GM18861 (cell line): ENCODE results near the gene PAQR8.

Experiments
- ATAC-seq: cut with Tn5 transposase; IDR thresholded peaks from one replicate; pipeline ENCODE4 v1.9.1; 2021; ENCODE audit not compliant: unreplicated experiment

The PAQR8 gene

DNA sequence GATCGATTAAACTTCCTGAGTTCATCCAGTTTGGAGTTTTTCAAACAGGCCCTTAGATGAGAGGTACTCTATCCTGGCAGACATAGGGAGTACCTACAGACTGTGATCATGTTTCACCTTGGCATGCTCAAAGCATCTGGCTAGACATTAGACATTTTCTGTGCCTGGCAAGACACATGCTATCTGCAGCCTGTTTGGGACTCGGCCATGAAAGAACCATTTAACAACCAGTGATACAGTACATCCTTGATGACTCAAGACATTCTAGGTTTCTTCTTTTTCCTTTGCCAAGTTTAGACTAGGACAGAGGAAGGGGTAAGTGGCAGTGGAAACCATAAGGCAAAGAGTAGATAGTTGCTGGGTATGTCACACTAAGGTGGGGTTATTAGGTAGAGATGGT is 15.4 kb upstream of the PAQR8 start:
- ATAC-seq = no peak

- no peak for ATAC-seq
Measured at GRCh38 chr6:52347818-52348217, 14.1 kb upstream of the PAQR8 start.

- no peak for ATAC-seq
Measured at GRCh38 chr6:52351879-52352238, 10.1 kb upstream of the PAQR8 start.

GRCh38 chr6:52352239-52353018 is 9.5 kb upstream of the PAQR8 start:
- ATAC-seq = peak; percentile 90

- no peak for ATAC-seq
Measured at GRCh38 chr6:52356017-52356416, 5.9 kb upstream of the PAQR8 start.

DNA sequence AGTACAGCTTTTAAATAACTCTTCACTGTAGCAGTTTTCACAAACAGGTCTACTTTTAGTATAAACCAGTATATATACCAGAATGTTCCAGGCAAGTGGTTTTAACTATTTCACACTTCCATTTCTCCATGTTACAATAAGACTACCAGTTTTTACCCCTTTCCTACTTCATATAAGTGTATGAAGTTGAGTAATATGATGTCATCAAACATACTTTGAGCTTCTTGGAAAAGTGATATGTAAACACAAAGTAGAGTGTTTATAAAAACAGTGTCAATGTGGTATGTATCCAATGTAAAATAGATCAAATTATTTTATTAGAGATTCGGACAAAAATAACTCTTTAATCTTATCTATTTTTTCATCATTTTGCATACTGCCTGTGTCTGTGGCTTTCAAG is 2.5 kb upstream of the PAQR8 start:
- no peak for ATAC-seq

- ATAC-seq = no peak
Measured at GRCh38 chr6:52360028-52360427, 1.9 kb upstream of the PAQR8 start.

GRCh38 chr6:52360601-52361413 is 1.1 kb upstream of the PAQR8 start:
- no peak for ATAC-seq

DNA sequence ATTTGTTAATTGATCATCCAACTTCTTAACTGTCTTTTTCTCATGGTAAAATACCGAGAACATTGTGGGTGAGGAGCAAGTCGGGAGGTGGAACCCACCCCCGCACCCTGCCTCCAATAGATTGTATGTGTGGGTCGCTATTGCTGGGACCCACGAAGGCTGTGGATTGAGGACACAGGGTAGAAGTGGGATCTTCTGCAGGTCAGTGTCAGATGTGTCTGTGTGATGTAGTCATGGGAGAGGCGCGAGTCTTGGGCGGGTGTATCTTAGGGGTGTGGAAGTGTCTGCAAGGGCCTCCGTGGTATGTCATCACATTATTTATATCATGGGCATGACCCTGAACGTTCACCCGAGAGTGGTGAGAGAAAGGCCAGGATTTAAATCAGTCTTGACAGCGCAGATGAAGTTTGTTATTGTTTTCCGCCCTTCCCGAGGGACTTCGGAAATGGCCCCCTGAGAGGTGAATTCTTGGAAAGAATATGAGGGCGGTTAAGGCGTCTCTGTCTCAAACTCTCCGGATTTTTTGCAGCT is 472 bp upstream of the PAQR8 start:
- no peak for ATAC-seq

GRCh38 chr6:52362443-52363227 is 684 bp downstream of the PAQR8 start:
- peak; percentile 15 for ATAC-seq

GRCh38 chr6:52363228-52363867 is 1.4 kb downstream of the PAQR8 start:
- ATAC-seq = no peak

DNA sequence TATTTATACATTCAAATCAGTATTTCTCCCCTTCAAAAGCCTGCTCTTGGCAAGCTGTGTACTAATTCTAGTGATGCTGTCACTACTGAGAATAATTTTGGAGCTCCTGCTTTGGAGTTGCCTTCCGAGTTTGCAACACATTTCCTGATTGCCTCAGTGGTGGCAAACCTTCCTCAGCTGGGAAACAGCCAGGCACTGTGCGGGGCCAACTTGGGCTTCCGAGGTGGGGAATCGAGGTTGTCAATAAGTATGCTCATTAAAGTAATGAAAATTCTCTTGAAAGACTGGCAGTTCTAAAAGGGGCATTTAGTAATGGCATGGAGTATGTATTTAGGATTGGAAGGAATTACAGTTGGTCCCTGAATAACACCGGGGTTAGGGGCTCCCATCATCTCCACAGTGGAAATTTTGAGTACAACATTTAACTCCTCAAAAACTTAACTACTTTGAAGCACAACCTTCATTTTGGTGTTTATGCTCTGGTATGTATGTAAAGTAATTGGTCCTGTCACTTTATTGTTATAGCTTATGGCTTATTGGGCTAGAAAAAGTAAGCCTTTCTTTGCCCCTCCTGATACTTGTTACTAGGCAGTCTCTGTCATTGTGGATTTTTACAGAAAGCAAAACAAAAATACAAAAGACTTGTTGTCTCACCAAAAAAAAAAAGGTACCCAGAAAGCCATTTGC is 2.7 kb downstream of the PAQR8 start:
- ATAC-seq = no peak

DNA sequence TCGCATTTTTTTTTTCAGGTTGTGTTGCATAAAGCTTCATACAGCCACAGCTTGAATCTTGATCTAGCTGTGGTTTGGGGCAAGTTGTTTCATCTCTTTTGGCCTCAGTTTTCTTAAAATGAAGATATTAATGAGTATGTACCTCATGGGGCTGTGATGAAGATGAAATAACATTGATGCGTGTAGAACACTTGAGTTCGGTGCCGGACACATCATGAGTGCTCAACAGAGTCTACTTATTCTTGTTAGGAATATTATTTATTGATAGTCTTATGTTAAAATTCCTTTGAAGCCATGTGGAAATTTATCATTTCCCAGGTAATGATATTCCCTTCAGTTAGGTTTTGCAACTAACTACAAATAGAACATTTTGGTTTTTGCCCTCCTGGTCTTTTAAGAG is 3.4 kb downstream of the PAQR8 start:
- ATAC-seq = no peak

GRCh38 chr6:52365866-52366540 is 4.1 kb downstream of the PAQR8 start:
- no peak for ATAC-seq

GRCh38 chr6:52368002-52368401 is 6.1 kb downstream of the PAQR8 start:
- ATAC-seq = no peak

DNA sequence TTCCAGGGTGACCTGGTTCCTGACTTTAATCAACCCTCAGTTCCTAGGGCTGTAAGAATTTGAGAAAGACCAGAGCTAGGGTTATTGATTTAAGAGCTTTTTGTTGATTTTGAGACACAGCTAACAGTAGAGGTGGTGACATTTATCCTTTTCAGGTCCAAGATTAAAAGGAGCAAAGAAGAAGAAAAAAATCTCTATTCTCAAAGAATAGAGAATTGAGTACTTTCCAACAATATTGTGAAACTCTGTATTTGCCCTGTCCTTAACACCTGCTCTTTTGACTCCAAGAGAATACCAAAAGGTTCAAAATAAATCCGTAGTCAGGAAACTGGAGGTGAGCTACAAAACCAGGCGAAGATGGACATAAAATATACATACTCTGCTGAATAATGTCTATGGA is 7.3 kb downstream of the PAQR8 start:
- no peak for ATAC-seq

- ATAC-seq = no peak
Measured at GRCh38 chr6:52371656-52372191, 9.8 kb downstream of the PAQR8 start.

GRCh38 chr6:52373151-52373690 is 11.3 kb downstream of the PAQR8 start:
- ATAC-seq = no peak

- ATAC-seq = no peak
Measured at GRCh38 chr6:52374247-52374646, 12.3 kb downstream of the PAQR8 start.
